H4 (cell line): ENCODE measurements around the gene EXD1. TPM values are rescaled to one million over a fixed set of nuclear protein-coding genes. Genes with fewer than 3 reads are reported as not detected.

Experiments
- DNase-seq: peaks from one replicate; pipeline ENCODE4 v3.0.0-alpha.2; 2015; ENCODE audit warnings: low spot score
- total RNA-seq: library from RNA; depleted of rRNA; stranded (reverse); fragments of >200 nt; shearing (Covaris generic); gene quantifications from 2 replicates; pipeline ENCODE4 v1.2.3, GENCODE V29; 2014

EXD1 gene
- total RNA-seq, 1 experiment from 2014 or later: 0.12 TPM

DNA sequence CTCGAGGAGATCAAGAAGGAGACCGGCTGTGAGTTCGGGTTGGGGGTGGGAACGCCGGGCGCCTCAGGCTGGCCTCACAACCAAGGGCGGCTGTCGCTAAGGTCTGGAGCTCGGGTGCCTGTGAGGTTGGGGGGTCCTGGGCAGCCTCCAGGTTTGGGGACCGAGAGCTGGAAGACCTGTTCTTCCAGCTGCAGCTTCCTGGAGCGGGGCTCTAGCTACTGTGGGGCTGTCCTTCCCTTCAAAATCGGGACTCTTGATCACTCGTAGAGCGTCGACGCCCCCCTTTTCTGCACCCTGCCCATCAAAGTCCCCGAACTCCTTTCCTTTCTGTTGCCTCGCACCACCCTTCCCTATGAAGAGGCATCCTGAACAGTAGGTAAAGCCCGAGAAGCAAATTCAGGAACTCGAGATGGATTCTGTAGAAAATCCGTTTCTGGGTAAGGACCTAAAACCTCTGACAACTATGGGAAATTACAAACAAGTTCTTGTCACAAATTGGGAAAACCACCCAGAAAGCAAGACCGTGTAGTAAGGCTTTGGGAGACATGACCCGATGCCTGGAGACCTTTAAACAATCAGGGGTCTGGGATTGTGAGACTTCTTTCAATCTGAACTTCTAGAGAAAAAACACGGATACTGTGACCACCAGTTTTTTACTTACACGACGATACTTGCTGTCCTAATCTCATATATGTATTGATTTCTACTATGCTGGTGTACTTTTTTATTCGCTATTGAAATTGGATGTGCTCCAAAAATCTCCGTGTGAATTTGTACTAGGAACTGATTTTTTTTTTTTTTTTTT lies 1.1 kb upstream of the EXD1 start:
- no peak for DNase-seq

DNA sequence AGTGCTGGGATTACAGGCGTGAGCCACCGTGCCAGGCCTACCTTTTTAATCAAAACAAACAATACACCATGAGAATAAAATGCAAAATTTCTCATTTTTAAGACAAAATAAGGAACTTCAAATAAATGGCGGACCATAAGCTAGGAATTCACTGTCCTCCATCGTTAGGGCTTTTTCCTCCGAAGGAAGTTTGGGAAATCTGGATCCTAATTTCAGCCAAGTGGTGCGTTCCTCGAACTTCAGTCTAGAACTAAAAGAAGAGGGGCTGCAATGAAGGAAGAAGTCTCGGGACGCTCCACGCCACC lies 260 bp downstream of the EXD1 start:
- no peak for DNase-seq

DNA sequence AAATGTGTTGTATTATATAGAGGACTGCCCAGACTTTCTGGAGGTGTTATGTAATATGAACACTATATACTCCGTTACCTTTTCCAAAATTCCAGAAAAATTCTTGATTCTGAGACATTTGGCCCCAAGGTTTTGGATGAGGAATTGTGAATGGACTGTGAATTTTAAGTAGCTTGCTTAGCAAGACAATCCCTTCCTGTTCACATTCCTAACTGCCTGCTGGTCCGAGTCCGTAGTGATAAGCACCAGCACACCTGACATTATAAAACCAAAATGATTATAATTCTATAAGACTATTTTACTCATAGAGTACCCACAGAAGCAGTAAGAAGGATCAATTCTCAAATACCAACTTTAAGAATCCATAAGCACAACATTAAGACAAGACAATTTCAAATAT lies 11.2 kb downstream of the EXD1 start:
- DNase-seq: no peak

DNA sequence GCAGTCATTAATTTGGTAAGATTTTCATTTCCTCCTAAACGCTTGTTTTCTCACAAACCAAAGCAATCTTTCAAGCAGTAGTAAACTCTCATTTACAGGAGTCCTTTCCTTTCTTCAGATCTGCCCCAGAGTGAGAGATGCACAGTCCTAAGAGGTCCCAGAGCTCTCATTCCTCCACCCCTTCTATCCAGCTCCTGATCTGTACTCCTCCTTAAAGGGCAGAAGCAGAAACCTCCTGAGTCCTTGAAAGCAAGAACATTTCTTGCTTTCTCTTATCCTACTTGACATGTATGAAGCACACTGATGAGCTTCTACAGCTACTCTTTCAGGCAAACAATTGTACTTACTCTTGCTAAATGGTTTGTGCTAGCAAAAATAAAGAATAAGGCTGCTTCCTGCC lies 11.7 kb downstream of the EXD1 start:
- DNase-seq: no peak

DNA sequence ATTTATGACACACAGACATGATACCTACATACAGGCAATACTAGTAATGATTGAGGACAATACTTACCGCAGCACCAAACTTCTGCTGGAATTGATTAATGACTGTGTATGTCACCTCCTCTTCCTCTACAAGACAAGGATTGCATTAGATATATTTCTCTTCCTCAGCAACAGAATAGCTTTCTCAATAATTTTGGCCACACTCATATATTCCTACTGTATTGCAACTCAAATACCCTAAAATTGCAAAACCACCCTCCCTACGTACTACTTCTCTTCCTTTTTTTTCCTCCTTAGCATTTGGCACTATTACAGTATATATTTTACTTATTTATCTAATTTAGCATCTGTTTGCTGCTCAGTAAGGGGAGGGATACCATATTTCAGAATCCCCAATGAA lies 14.8 kb downstream of the EXD1 start:
- DNase-seq: no peak

DNA sequence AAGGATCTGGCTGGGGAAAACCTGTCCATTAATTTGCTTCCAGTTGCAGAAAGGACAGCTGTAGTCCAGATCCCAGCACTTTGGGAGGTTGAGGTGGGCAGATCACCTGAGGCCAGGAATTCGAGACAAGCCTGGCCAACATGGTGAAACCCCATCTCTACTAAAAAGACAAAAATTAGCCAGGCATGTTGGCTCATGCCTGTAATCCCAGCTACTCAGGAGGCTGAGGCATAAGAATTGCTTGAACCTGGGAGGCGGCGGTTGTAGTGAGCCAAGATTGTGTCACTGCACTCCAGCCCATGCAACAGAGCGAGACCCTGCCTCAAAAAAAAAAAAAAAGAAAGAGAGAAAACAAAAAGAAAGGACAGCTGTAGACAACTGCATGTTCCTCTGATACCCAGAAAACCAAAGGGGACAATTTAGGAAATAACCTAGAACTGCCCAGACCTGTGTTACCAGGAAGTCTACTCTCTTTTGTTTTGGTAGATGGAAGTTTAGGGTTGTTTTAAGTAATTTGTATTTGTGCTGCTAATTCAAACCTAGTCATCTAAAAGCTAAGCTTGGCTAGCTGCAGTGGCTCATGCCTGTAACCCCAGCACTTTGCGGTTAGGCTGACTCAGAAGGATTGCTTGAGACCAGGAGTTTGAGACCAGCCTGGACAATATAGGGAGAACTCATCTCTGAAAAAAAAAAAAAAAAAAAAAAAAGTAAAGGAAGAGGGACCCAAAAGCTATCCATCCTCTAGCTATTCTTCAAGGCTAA lies 22.7 kb downstream of the EXD1 start:
- peak; percentile 84 for DNase-seq

DNA sequence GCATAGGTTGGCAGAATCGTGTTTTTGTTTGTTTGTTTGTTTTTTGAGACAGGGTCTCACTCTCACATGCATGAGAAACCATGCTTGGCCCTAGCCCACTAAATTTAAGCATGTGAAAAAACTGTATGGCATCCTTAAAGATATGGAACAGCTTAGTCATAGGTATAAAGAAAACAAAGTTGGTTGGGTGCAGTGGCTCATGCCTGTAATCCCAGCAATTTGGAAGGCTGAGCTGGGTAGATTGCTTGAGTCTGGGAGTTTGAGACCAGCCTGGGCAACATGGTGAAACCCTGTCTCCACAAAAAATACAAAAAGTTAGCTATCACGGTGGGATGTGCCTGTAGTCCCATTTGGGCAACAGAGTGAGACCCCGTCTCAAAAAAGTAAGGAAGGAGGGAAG lies 25.2 kb downstream of the EXD1 start:
- no peak for DNase-seq

DNA sequence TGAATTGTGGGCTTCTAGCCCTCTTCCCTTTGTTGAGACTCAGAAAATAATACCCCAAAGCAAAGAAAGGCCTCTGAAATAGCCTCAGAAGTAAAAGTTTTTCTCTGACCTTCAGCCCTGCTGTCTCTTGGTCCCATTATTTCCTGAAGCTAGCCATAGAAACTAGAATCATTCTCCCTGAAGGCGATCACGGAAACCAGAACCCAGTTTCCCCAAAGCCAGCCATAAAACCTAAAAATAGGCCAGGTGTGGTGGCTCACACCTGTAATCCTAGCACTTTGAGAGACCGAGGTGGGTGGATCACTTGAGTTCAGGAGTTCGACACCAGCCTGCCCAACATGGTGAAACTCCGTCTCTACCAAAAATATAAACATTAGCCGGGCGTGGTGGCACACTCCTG lies 27.2 kb downstream of the EXD1 start:
- no peak for DNase-seq

DNA sequence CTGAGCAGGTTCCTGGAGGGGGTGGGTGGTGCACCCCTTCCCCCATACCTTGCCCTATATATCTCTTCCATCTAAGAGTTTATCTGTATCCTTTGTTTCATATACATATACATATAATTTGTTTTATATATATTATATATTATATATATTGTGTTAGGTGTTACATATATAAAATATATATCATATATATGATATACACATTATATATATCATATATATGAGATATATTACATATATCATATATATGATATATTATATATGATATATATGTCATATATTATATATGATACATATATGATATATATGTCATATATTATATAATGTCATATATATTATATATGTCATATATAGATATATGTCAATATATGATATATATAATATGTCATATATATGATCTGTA lies 31.1 kb downstream of the EXD1 start:
- DNase-seq: no peak

DNA sequence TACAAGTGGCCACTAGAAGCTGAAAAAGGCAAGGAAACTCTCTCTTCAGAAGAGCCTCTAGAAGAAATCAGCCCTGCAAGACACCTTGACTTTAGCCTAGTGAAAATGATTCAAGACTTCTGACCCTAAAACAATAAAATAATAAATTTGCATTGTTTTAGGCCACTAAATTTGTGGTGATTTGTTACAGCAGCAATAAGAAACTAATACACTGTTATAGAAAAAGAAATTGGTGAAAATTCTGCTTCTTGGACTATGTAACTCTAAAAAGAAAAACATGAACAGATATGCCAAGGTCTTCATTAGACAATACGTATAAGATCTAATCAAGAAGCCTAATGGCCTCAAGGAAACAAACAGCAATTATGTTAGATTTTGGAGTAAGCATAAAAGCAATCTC lies 36.1 kb downstream of the EXD1 start:
- DNase-seq: no peak

DNA sequence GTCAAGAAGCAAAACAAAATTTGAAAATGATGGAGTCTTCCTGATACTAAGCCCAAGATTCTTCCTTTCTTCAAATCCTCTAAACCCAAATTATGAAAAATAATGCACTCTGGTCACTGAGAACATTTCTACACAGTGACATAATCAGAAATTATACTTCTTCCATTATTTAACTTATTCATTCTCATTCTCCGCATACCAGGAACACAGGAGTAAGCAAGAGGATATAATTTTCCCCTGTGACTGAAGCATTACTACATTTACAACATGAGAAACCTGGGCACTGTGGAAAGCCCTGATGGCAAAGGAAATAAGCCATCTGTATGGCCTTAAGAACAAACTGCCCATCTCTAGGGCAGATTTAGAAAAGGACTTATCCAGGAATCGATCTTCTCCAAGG lies 47.0 kb downstream of the EXD1 start:
- no peak for DNase-seq

DNA sequence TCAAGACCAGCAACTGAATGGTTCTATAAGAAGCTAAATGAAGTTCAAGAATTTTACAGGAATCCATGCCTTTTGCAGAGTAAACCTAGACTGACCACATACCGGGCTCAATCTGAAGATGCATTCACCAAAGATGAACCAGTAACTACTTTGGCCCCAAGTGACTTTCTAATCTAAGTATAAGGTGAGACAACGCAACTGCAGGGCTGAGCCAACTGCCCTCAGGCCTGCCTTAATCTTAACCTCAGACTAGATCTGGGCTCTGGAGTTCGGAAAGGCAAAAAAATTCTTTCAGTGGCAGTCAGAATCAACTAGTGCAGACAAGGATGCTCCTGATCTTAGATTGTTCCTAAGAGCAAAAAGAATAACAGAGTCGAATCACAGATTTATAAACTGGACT lies 48.3 kb downstream of the EXD1 start:
- no peak for DNase-seq

DNA sequence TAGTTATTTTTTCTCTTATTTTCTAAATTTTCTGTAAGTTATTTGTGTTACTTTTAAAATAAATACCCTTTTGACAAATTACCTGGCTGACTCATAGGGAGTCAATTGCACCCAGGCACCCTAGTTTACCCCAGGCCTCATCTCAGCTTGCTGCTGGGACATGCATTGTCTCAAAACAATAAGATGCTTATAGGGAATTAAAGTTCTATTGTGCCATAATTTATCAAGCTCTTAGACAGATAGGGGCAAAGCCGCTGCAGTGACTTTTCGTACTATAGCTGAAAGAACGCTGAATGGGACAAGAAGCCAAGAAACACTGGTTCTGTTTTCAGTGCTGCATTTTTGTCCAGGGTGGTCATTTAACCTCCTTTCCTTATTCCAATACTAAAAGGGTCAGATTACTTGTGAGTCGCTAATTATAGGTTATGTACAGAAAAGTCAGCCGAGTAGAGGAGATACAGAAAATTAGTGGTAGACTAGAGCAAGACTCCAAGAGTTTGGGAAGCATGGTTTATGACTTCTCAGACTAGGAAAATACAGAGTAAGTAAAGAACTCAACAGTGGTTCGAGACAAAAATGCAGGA lies 50.3 kb downstream of the EXD1 start:
- no peak for DNase-seq

DNA sequence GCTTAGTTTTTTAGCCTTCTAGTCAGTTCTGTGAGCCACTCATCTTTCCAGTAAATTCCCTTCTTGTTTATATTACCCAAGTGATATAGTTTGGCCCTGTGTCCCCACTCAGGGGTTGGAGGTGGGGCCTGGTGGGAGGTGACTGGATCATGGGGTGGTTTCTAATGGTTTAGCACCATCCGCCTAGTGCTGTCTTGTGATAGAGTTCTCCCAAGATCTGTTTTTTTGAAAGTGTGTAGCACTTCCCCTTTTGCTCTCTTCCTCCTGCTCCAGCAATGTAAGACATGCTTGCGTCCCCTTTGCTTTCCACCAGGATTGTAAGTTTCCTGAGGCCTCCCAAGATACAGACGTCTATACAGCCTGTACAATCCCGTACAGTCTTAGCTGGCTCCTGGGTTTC lies 60.8 kb downstream of the EXD1 start:
- no peak for DNase-seq

DNA sequence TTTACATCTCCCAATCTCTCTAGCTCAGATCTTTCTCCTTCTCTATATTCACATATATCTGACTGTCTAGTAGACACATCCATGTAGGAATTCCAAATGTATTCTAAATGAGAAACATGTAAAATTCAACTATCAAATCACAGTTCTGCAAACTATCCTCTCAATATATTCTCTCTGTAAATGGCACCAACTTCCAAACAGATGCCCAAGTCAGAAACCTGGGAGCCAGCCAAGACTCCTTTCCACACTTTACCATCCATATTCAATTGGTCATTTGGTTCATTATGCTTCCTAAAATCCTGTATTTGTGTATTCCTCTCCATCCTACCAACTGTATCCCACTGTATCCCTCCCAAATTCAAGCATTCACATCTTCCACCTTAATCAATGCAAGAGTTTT lies 61.5 kb downstream of the EXD1 start:
- no peak for DNase-seq

DNA sequence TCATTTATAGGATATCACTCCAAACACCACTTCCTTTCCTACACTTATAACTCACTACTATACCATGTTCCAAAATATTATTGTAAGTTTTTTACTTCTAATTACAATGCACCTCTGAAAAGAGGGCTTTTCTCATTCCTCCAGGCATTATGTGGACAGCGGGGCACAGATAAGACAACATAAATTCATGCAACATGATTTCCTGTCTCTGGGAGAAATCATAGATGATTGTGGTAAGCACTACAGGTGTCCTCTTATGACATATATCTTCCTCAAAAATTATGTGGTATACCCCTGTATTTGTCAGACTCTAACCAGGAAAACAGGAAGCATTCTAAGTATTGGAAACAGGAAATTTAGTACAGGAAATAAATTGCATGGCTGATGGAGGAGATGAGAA lies 68.8 kb downstream of the EXD1 start:
- DNase-seq: no peak

DNA sequence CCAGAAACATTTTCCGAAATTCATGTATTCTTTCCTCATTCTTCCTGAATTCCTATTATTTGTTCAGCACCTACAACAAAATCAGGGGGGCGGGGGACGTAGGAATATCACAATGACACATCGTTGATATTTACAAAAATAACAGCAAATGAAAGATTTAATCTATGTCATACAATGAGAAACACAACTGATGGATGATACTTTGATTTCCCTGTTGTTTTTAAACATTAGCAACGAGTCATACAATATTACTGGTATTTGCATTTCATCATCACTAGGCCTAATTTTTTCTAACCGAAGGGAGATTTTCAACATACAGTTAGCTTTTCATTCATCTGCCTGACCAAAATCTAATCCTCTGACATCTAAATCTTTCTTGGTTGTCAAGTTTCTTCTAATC lies 69.2 kb downstream of the EXD1 start:
- DNase-seq: no peak

DNA sequence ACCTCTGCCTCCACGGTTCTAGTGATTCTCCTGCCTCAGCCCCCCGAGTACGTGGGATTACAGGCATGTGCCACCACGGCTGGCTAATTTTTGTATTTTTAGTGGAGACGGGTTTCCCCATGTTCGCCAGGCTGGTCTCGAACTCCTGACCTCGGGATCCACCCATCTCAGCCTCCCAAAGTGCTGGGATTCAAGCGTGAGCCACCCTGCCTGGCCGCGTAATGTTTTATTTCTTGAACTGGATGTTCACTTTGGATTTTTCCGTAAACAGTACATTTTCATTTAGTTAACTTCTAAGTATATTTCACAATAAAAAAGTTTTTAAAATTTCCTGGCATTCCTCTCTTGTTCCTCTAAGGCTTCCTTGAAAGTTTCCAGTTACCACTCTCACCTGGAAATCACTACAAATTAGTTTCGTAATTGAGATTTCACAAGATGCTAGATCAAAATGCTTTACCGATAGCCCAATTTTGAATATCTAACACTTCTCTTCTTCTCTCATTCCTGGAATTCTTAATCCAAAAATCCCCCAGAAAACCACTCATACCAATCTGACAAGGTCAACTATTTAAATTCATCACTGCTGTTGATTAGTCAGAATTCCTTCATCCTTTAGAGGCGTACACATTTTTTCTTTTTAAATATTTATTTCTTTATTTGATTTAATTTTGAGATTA lies 69.8 kb downstream of the EXD1 start:
- DNase-seq: no peak

DNA sequence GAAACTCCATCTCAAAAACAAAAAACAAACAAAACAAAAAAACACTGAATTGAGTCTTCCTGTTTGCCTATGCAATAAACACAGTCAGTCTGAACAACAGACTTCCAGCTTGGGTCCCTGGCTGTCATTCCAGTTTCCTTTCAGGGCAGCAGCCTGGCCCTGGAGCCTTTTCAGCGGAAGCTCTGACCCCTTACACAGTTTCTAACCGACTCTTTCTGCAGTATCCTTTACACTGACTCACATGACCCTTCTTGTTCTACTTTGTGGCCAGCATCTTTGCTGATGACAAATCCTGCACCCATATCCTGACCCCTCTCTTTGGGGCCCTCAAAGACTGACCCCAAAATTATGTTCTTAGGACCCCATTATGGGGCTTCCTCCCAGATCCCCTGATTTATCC lies 76.1 kb downstream of the EXD1 start:
- no peak for DNase-seq

DNA sequence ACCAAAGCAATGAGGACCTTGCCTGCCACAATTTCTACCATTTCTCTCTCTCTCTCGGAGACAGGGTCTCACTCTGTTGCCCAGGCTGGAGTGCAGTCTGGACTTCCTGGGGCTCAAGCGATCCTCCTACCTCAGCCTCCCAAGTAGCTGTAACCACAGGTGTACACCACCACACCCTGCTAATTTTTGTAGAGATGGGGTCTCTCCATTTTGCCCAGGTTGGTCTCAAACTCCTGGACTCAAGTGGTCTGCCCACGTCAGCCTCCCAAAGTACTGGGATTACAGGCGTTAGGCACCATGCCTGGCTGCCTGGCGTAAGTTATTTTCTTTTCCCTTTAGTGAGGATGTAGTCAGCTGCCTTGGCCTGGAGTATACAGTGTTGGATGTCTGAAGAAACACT lies 76.8 kb downstream of the EXD1 start:
- DNase-seq: no peak

DNA sequence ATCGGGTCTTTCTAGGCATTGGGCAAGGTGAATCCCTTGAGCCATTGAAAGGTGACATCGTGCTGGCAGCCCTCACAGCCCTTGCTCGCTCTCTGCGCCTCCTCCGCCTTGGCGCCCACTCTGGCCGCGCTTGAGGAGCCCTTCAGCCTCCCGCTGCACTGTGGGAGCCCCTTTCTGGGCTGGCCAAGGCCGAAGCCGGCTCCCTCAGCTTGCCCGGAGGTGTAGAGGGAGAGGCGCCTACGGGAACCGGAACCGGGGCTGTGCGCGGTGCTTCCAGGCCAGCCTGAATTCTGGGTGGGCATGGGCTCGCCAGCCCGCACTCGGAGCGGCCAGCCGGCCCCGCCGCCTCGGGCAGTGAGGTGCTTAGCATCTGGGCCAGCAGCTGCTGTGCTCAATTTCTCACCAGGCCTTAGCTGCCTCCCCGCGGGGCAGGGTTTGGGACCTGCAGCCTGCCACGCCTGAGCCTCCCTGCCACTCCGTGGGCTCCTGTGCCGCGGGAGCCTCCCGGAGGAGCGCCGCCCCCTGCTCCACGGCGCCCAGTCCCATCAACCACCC lies 79.0 kb downstream of the EXD1 start:
- no peak for DNase-seq

DNA sequence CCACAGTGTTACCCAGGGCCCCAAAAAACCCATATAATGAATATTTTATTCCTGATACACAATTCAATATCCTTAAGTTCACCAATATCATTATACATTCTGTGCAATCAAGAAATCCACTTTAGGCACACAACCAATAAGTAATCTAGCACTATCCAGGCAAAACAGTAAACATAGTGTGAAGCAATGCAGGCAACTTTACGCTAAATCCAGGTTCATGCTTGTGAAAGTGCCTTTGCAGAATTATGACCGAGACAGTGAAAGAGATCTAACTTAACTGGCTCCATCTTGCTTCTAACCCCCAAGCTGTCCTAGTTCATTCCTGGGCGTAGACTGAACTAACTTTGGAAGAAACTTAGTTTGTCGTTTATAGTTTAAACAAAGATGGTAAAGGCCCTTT lies 80.3 kb downstream of the EXD1 start:
- no peak for DNase-seq
